WTC11 (cell line): ENCODE data around the gene ASTN2.

Experiments used
- ESRRA ChIP-seq: sonication (generic); formaldehyde crosslinking; IDR thresholded peaks from 2 replicates; pipeline ENCODE4 v1.8.1; 2022; ENCODE audit warnings: mild to moderate bottlenecking, missing genetic modification reagents, borderline replicate concordance
- TF ChIP-seq, protein P1 (sequence below): fragments of 200-600 bp; IDR thresholded peaks from 2 replicates; pipeline ENCODE4 v1.8.0; 2022; ENCODE audit warnings: antibody characterized with exemption

- TF ChIP-seq, protein P1, sequence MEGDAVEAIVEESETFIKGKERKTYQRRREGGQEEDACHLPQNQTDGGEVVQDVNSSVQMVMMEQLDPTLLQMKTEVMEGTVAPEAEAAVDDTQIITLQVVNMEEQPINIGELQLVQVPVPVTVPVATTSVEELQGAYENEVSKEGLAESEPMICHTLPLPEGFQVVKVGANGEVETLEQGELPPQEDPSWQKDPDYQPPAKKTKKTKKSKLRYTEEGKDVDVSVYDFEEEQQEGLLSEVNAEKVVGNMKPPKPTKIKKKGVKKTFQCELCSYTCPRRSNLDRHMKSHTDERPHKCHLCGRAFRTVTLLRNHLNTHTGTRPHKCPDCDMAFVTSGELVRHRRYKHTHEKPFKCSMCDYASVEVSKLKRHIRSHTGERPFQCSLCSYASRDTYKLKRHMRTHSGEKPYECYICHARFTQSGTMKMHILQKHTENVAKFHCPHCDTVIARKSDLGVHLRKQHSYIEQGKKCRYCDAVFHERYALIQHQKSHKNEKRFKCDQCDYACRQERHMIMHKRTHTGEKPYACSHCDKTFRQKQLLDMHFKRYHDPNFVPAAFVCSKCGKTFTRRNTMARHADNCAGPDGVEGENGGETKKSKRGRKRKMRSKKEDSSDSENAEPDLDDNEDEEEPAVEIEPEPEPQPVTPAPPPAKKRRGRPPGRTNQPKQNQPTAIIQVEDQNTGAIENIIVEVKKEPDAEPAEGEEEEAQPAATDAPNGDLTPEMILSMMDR: no peak
- TF ChIP-seq ESRRA (CRISPR knock-in tag): no peak
These were observed 118.4 kb downstream of the ASTN2 start for GRCh38 chr9:117296453-117296852.
